ENCODE measurements around the gene SOX9.

Gene SOX9

DNA sequence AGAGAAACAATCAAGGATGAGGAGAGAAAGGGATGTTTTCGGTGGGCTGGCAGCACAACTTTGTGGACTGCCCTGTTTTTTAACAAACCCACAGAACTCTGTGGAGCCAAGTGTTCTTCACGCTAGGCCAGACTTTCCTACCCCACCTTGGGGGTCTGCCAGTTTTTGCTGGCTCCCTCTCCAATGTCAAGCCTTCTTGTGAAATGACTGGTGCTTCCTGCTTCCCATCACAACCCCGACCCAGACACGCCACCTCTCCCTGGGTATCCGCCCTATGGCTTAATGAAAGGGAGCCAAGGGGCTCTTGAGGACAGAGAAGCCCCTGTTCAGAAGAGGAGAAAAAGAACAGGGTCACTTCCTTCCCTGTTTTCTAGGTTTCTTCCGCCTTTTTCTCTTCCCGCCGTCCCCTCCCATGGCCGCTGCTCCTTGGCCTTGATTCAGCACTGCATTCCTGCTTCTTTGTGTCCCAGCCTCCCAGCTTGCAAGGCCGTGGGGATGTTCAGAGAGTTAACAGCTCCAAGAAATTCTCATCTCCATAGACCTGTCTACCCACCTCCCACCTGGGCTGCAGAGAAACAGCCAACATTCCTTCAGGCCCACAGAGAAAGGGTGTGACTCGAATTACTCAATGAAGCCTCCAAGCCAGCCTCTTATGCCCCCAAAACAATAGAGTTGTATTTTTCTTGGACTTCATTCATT is 16.5 kb upstream of the SOX9 start (continued):
- TF ChIP-seq, protein P1, sequence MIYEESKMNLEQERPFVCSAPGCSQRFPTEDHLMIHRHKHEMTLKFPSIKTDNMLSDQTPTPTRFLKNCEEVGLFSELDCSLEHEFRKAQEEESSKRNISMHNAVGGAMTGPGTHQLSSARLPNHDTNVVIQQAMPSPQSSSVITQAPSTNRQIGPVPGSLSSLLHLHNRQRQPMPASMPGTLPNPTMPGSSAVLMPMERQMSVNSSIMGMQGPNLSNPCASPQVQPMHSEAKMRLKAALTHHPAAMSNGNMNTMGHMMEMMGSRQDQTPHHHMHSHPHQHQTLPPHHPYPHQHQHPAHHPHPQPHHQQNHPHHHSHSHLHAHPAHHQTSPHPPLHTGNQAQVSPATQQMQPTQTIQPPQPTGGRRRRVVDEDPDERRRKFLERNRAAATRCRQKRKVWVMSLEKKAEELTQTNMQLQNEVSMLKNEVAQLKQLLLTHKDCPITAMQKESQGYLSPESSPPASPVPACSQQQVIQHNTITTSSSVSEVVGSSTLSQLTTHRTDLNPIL (CRISPR knock-in tag; IDR thresholded peaks at IDR 0.05; ENCODE audit: low read depth), result no peak

DNA sequence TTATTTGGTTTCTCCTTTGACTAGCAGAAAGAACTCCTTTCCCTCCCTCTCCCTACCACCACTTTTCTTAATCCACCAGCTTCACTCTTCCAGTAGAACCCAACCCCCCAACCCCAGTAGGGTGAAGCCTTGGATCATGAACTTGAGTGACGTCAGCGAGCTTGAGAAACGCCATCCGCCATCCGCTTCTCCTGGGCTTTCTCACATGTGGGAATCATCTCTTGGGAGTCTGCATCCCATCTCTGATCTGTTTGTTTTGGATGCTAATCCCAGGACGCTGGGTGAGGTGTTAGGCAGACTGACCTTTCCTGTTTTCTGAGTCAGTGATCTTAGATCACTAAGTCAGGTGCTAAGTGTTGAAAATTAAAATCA is 16.0 kb upstream of the SOX9 start:
- TF ChIP-seq, protein P2, sequence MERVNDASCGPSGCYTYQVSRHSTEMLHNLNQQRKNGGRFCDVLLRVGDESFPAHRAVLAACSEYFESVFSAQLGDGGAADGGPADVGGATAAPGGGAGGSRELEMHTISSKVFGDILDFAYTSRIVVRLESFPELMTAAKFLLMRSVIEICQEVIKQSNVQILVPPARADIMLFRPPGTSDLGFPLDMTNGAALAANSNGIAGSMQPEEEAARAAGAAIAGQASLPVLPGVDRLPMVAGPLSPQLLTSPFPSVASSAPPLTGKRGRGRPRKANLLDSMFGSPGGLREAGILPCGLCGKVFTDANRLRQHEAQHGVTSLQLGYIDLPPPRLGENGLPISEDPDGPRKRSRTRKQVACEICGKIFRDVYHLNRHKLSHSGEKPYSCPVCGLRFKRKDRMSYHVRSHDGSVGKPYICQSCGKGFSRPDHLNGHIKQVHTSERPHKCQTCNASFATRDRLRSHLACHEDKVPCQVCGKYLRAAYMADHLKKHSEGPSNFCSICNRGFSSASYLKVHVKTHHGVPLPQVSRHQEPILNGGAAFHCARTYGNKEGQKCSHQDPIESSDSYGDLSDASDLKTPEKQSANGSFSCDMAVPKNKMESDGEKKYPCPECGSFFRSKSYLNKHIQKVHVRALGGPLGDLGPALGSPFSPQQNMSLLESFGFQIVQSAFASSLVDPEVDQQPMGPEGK (CRISPR knock-in tag; IDR thresholded peaks at IDR 0.05; ENCODE audit: borderline replicate concordance), result no peak
- TF ChIP-seq, protein P3, sequence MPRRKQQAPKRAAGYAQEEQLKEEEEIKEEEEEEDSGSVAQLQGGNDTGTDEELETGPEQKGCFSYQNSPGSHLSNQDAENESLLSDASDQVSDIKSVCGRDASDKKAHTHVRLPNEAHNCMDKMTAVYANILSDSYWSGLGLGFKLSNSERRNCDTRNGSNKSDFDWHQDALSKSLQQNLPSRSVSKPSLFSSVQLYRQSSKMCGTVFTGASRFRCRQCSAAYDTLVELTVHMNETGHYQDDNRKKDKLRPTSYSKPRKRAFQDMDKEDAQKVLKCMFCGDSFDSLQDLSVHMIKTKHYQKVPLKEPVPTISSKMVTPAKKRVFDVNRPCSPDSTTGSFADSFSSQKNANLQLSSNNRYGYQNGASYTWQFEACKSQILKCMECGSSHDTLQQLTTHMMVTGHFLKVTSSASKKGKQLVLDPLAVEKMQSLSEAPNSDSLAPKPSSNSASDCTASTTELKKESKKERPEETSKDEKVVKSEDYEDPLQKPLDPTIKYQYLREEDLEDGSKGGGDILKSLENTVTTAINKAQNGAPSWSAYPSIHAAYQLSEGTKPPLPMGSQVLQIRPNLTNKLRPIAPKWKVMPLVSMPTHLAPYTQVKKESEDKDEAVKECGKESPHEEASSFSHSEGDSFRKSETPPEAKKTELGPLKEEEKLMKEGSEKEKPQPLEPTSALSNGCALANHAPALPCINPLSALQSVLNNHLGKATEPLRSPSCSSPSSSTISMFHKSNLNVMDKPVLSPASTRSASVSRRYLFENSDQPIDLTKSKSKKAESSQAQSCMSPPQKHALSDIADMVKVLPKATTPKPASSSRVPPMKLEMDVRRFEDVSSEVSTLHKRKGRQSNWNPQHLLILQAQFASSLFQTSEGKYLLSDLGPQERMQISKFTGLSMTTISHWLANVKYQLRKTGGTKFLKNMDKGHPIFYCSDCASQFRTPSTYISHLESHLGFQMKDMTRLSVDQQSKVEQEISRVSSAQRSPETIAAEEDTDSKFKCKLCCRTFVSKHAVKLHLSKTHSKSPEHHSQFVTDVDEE (CRISPR knock-in tag; IDR thresholded peaks at IDR 0.05), result no peak
- TF ChIP-seq TOX (CRISPR knock-in tag; IDR thresholded peaks at IDR 0.05; ENCODE audit: borderline replicate concordance) (no peak), ESRRG (CRISPR knock-in tag; IDR thresholded peaks at IDR 0.05) (no peak), ISL1 (CRISPR knock-in tag; IDR thresholded peaks at IDR 0.05) (no peak), ZNF565 (CRISPR knock-in tag; conservative IDR thresholded peaks at IDR 0.05; ENCODE audit: low read depth) (no peak), ZNF70 (CRISPR knock-in tag; IDR thresholded peaks at IDR 0.05) (no peak), PPARA (CRISPR knock-in tag; IDR thresholded peaks at IDR 0.05; ENCODE audit: borderline replicate concordance) (no peak), ZC3H10 (CRISPR knock-in tag; IDR thresholded peaks at IDR 0.05) (no peak), ARNTL (CRISPR knock-in tag; IDR thresholded peaks at IDR 0.05; ENCODE audit: borderline replicate concordance, low read depth) (no peak), CSDC2 (CRISPR knock-in tag; IDR thresholded peaks at IDR 0.05) (no peak), ZFP30 (CRISPR knock-in tag; IDR thresholded peaks at IDR 0.05) (no peak), SNAI2 (CRISPR knock-in tag; IDR thresholded peaks at IDR 0.05) (no peak), TCF4 (CRISPR knock-in tag; IDR thresholded peaks at IDR 0.05; ENCODE audit: borderline replicate concordance) (no peak)
- TF ChIP-seq, protein P4, sequence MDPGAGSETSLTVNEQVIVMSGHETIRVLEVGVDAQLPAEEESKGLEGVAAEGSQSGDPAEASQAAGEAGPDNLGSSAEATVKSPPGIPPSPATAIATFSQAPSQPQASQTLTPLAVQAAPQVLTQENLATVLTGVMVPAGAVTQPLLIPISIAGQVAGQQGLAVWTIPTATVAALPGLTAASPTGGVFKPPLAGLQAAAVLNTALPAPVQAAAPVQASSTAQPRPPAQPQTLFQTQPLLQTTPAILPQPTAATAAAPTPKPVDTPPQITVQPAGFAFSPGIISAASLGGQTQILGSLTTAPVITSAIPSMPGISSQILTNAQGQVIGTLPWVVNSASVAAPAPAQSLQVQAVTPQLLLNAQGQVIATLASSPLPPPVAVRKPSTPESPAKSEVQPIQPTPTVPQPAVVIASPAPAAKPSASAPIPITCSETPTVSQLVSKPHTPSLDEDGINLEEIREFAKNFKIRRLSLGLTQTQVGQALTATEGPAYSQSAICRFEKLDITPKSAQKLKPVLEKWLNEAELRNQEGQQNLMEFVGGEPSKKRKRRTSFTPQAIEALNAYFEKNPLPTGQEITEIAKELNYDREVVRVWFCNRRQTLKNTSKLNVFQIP (CRISPR knock-in tag; IDR thresholded peaks at IDR 0.05; ENCODE audit: borderline replicate concordance, low read depth), result no peak
- ATAC-seq, result no peak

DNA sequence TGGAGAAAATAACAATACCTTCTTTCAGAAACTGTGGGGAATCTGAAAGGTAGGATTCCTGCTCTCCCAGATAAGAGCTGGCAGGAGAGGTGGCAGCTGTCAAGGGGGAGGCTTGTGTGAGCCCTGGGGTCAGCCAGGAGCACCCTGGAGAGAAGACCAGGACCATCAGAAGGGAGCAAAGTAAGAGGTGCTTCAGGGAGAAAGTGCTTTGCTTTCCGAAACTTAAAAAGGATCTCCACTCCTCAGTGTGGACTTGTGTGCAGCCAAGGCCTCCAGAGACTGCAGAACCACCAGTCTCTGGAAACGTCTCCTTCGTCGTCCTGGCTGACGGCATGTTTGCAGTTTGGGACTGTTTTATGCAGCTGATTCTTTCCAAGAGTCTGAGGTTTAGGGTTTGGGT is 13.7 kb upstream of the SOX9 start:
- TF ChIP-seq ZFP30 (CRISPR knock-in tag; IDR thresholded peaks at IDR 0.05) (no peak), ISL1 (CRISPR knock-in tag; IDR thresholded peaks at IDR 0.05) (no peak), ZNF8 (CRISPR knock-in tag; IDR thresholded peaks at IDR 0.05) (no peak), ZNF70 (CRISPR knock-in tag; IDR thresholded peaks at IDR 0.05) (no peak)
- ATAC-seq, result no peak

DNA sequence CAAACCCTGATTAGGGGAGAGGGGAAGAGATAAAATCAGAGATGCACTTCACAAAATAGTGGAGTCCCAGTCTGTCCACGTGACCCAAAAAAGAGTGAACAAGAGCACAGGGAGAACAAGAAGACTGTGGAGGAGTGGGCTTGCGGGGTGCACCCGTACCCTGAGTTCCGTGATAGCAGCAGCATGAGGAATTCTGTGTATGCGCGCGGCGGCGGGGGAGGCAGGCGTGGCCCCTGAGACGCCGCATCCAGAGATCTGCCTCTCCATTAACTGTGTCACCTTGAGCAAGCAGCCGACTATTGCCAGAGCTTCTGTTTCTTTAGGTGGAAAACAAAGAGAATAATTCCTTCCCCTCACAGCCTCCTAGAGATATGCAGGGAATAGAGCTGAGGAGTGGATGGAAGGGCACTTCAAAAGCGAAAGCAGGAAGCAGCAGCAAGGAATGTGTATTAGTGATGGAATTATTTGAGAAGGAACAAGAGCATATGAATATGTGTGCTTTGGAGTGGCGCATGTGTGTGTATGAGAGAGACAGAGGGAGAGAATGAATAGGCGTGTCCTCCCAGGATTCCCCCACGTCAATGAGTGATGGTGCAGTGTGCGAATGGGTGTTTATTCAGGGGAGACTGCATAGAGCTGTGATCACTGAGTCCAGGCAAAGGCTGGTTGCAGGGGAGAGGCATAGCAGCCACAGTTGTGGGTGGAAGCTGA is 10.4 kb upstream of the SOX9 start:
- TF ChIP-seq OSR1 (CRISPR knock-in tag; IDR thresholded peaks at IDR 0.05) (no peak), SNAI2 (CRISPR knock-in tag; IDR thresholded peaks at IDR 0.05) (no peak), ZFP3 (CRISPR knock-in tag; IDR thresholded peaks at IDR 0.05) (no peak), ZC3H10 (CRISPR knock-in tag; IDR thresholded peaks at IDR 0.05) (no peak), PPARA (CRISPR knock-in tag; IDR thresholded peaks at IDR 0.05; ENCODE audit: borderline replicate concordance) (no peak), ISL1 (CRISPR knock-in tag; IDR thresholded peaks at IDR 0.05) (no peak), ZNF565 (CRISPR knock-in tag; conservative IDR thresholded peaks at IDR 0.05; ENCODE audit: low read depth) (no peak)
- TF ChIP-seq, protein P1 (CRISPR knock-in tag; IDR thresholded peaks at IDR 0.05; ENCODE audit: low read depth), result no peak
- TF ChIP-seq, protein P2 (CRISPR knock-in tag; IDR thresholded peaks at IDR 0.05; ENCODE audit: borderline replicate concordance), result no peak
- ATAC-seq, result peak; percentile 34; the same call in 2 of the 3 replicates

All from SK-N-SH treated with all-trans-retinoic acid at 6 μM for 48 hours (cell line).